Measurements from ENCODE around the gene PLXNB1. TPM values are rescaled to one million over a fixed set of nuclear protein-coding genes. Genes with fewer than 3 reads are reported as not detected.

The PLXNB1 gene
- total and polyA plus RNA-seq, 2 of the 13 experiments (the other 11 are each of a cell fraction or from before 2014, with no cell fraction given), result 86.0 to 143 TPM

DNA sequence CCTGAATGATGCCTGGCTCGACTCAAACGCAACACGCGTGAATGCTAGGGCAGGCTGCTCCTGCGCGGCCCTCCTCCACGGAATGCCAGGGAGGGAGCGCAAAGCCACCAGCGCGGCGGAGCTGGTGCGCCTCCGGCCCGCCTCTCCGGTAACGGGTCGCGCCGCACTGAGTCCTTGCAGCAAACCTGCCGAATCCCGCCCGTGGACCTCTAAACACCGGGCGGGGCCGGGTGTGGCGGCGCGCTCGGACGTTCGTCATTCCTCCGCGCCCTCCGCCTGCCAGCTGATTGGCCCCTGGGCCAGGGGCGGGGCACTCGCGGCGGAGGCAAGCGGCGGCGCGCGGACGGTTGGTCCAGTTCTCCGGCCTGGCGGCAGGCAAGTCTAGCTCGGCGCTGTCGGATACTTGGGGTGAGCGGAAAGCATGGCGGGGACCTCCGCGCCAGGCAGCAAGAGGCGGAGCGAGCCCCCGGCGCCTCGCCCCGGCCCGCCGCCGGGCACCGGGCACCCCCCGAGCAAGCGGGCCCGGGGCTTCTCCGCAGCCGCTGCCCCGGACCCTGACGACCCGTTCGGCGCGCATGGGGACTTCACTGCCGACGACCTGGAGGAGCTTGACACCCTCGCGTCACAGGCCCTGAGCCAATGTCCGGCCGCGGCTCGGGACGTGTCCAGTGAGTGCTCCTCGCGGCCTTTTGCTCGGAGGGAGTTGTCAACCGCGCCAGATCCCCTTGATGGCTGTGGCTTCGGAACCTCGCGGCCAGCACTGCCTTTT, 16.7 kb upstream of the PLXNB1 start, which contains the start of gene ATRIP (continued):
- peak; percentile 59; the same call in 1 of the 2 replicates for TF ChIP-seq ZNF546 (CRISPR knock-in tag; conservative IDR thresholded peaks at IDR 0.05)
- peak in 1 of 2 experiments; percentile 88; a peak in 2 of 4 replicates for TF ChIP-seq KLF16 (CRISPR knock-in tag; IDR thresholded peaks at IDR 0.05)
- TF ChIP-seq KLF12 (CRISPR knock-in tag; IDR thresholded peaks at IDR 0.05; ENCODE audit: borderline replicate concordance), result peak; percentile 99
- peak; percentile 78; the same call in 1 of the 2 replicates for TF ChIP-seq ZMAT3 (CRISPR knock-in tag; conservative IDR thresholded peaks at IDR 0.05)
- no peak for TF ChIP-seq SNRNP70 (IDR thresholded peaks at IDR 0.05; ENCODE audit: low read depth, low read length)
- no peak for TF ChIP-seq AFF4 (CRISPR knock-in tag; IDR thresholded peaks at IDR 0.05)
- TF ChIP-seq, protein P1, sequence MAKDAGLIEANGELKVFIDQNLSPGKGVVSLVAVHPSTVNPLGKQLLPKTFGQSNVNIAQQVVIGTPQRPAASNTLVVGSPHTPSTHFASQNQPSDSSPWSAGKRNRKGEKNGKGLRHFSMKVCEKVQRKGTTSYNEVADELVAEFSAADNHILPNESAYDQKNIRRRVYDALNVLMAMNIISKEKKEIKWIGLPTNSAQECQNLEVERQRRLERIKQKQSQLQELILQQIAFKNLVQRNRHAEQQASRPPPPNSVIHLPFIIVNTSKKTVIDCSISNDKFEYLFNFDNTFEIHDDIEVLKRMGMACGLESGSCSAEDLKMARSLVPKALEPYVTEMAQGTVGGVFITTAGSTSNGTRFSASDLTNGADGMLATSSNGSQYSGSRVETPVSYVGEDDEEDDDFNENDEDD (CRISPR knock-in tag; IDR thresholded peaks at IDR 0.05; ENCODE audit: borderline replicate concordance), result peak; percentile 89; the same call in 1 of the 2 replicates
- peak; percentile 93 for TF ChIP-seq SP5 (CRISPR knock-in tag; IDR thresholded peaks at IDR 0.05; ENCODE audit: borderline replicate concordance, low read depth)
- TF ChIP-seq MYC (CRISPR knock-in tag; IDR thresholded peaks at IDR 0.05; ENCODE audit: borderline replicate concordance), result peak; percentile 93
- TF ChIP-seq KDM5B (CRISPR knock-in tag; IDR thresholded peaks at IDR 0.05; ENCODE audit: borderline replicate concordance), result peak; percentile 68; the same call in 1 of the 2 replicates
- 0 out of 2 replicates have a peak, but pooled peaks have one; percentile 41 for TF ChIP-seq ZBTB43 (CRISPR knock-in tag; conservative IDR thresholded peaks at IDR 0.05)
- TF ChIP-seq ZNF121 (CRISPR knock-in tag; IDR thresholded peaks at IDR 0.05), result no peak
- peak; percentile 98 for TF ChIP-seq SAP130 (CRISPR knock-in tag; IDR thresholded peaks at IDR 0.05; ENCODE audit: low read depth)
- 0 out of 2 replicates have a peak, but pooled peaks have one; percentile 20 for TF ChIP-seq SMAD3 (CRISPR knock-in tag; IDR thresholded peaks at IDR 0.05)
- no peak for TF ChIP-seq TEAD2 (CRISPR knock-in tag; IDR thresholded peaks at IDR 0.05)
- TF ChIP-seq, protein P2, sequence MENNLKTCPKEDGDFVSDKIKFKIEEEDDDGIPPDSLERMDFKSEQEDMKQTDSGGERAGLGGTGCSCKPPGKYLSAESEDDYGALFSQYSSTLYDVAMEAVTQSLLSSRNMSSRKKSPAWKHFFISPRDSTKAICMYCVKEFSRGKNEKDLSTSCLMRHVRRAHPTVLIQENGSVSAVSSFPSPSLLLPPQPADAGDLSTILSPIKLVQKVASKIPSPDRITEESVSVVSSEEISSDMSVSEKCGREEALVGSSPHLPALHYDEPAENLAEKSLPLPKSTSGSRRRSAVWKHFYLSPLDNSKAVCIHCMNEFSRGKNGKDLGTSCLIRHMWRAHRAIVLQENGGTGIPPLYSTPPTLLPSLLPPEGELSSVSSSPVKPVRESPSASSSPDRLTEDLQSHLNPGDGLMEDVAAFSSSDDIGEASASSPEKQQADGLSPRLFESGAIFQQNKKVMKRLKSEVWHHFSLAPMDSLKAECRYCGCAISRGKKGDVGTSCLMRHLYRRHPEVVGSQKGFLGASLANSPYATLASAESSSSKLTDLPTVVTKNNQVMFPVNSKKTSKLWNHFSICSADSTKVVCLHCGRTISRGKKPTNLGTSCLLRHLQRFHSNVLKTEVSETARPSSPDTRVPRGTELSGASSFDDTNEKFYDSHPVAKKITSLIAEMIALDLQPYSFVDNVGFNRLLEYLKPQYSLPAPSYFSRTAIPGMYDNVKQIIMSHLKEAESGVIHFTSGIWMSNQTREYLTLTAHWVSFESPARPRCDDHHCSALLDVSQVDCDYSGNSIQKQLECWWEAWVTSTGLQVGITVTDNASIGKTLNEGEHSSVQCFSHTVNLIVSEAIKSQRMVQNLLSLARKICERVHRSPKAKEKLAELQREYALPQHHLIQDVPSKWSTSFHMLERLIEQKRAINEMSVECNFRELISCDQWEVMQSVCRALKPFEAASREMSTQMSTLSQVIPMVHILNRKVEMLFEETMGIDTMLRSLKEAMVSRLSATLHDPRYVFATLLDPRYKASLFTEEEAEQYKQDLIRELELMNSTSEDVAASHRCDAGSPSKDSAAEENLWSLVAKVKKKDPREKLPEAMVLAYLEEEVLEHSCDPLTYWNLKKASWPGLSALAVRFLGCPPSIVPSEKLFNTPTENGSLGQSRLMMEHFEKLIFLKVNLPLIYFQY (CRISPR knock-in tag; IDR thresholded peaks at IDR 0.05; ENCODE audit: borderline replicate concordance), result 0 out of 2 replicates have a peak, but pooled peaks have one; percentile 36
- peak; percentile 78; the same call in 1 of the 2 replicates for TF ChIP-seq ZMYM4 (CRISPR knock-in tag; IDR thresholded peaks at IDR 0.05)

Measured in HepG2 (cell line).